GM12878 (cell line): ENCODE data around the gene PHF2. TPM values are rescaled to one million over a fixed set of nuclear protein-coding genes. Genes with fewer than 3 reads are reported as not detected.

Experiments used
- ATAC-seq: fragments of 200-7000 bp; cut with Tn5 transposase; 3 replicates; pipeline ENCODE4 v1.9.1; 2020; ENCODE audit warnings: mild to moderate bottlenecking, moderate library complexity
- BruUV-seq: library from RNA; stranded (reverse); fragments of 400-500 nt; replicated peaks from 2 replicates; lab custom pipeline; 2021; lab: Mats Ljungman, UMichigan
- CTCF ChIA-PET: fragments of 300-600 bp; sonication (Branson Sonifier 250); formaldehyde crosslinking; extraction: SDS; loops from one replicate; lab custom pipeline; 2021; ENCODE audit warnings: inconsistent platforms; lab: Yijun Ruan, JAX
- POLR2A ChIA-PET: fragments of 350-600 bp; formaldehyde crosslinking; extraction: SDS; loops from one replicate; lab custom pipeline; 2021; ENCODE audit warnings: inconsistent platforms; lab: Charles Lee
- RAD21 ChIA-PET: fragments of 300-600 bp; sonication (Branson Sonifier 250); formaldehyde crosslinking; loops from one replicate; lab custom pipeline; 2023; ENCODE audit warnings: antibody characterized with exemption; ENCODE audit not compliant: unreplicated experiment; lab: Charles Lee
- SMC1A ChIA-PET: fragments of 300-600 bp; sonication (Branson Sonifier 250); formaldehyde crosslinking; loops from one replicate; lab custom pipeline; 2023; ENCODE audit not compliant: unreplicated experiment, uncharacterized antibody; lab: Charles Lee
- DNase-seq: peaks from one replicate; pipeline ENCODE4 v3.0.0-alpha.2; 2011; ENCODE audit warnings: low read depth, low spot score
- FAIRE-seq: peaks from 3 replicates; lab custom pipeline; 2011; peaks lifted over from hg19 to GRCh38; lab: Jason Lieb, UNC
- H2AFZ ChIP-seq: 2 replicates; pipeline ENCODE4 v1.6.0; 2011; ENCODE audit warnings: low read depth, low read length, control low read depth; ENCODE audit not compliant: control insufficient read depth
- H3K27ac ChIP-seq: 2 replicates; pipeline ENCODE4 v1.5.1; 2011; ENCODE audit warnings: control low read depth; ENCODE audit not compliant: control insufficient read depth, insufficient read depth
- H3K27me3 ChIP-seq, 2 experiments: replicated peaks in 1 of 2; 2 replicates each; pipeline versions ENCODE4 v1.6.0 to v1.6.1; 2011; ENCODE audit warnings: low read length in 1 of 2; ENCODE audit not compliant: control insufficient read depth in 2 of 2, insufficient read depth in 2 of 2
- H3K36me3 ChIP-seq, 2 experiments: 2 replicates each; pipeline ENCODE4 v1.5.1; 2011; ENCODE audit warnings: low read length in 1 of 2; ENCODE audit not compliant: control insufficient read depth in 2 of 2, insufficient read depth in 2 of 2
- H3K4me1 ChIP-seq: 2 replicates; pipeline ENCODE4 v1.6.1; 2011; ENCODE audit warnings: mild to moderate bottlenecking, low read length, moderate library complexity, mixed read lengths; ENCODE audit not compliant: control insufficient read depth, insufficient read depth
- H3K4me2 ChIP-seq: 2 replicates; pipeline ENCODE4 v1.6.0; 2011; ENCODE audit warnings: control low read depth; ENCODE audit not compliant: control insufficient read depth, insufficient read depth
- H3K4me3 ChIP-seq: fragments of 200-600 bp; sonication (generic); 2 replicates; pipeline ENCODE4 v1.5.1; 2016
- H3K79me2 ChIP-seq: 2 replicates; pipeline ENCODE4 v1.6.0; 2011; ENCODE audit warnings: low read length; ENCODE audit not compliant: control insufficient read depth, insufficient read depth
- H3K9ac ChIP-seq: 2 replicates; pipeline ENCODE4 v1.8.0; 2011; ENCODE audit warnings: low read length, control low read depth, mixed read lengths; ENCODE audit not compliant: control insufficient read depth, insufficient read depth
- H3K9me3 ChIP-seq: replicated peaks from 3 replicates; pipeline ENCODE4 v1.5.1; 2011; ENCODE audit warnings: mild to moderate bottlenecking, low read length; ENCODE audit not compliant: control insufficient read depth, insufficient read depth
- H4K20me1 ChIP-seq: 2 replicates; pipeline ENCODE4 v1.6.0; 2011; ENCODE audit not compliant: control insufficient read depth, insufficient read depth
- BACH1 ChIP-seq: fragments of 450-650 bp; IDR thresholded peaks from 2 replicates; pipeline ENCODE4 v1.6.1; 2017; ENCODE audit warnings: mild to moderate bottlenecking, borderline replicate concordance
- CEBPB ChIP-seq, 2 experiments: fragments of 150-350 bp in 1 of 2; IDR thresholded peaks; 2 replicates each; pipeline ENCODE4 v1.6.1; 2012 to 2014; ENCODE audit warnings: low read depth in 2 of 2, low read length in 2 of 2, borderline replicate concordance in 1 of 2, inconsistent platforms in 1 of 2
- FOXM1 ChIP-seq: IDR thresholded peaks from 2 replicates; pipeline ENCODE4 v1.6.1; 2012; ENCODE audit warnings: low read depth, mild to moderate bottlenecking, inconsistent platforms, low read length, moderate library complexity
- GATAD2B ChIP-seq: fragments of 450-650 bp; conservative IDR thresholded peaks from 2 replicates; pipeline ENCODE4 v1.6.1; 2017; ENCODE audit warnings: low read depth, mild to moderate bottlenecking, moderate library complexity
- HDAC6 ChIP-seq: fragments of 200-600 bp; sonication (generic); IDR thresholded peaks from one replicate; pipeline ENCODE4 v1.8.0; 2017; ENCODE audit warnings: antibody characterized with exemption; ENCODE audit not compliant: unreplicated experiment
- IRF3 ChIP-seq: fragments of 450-650 bp; IDR thresholded peaks from 2 replicates; pipeline ENCODE4 v1.6.1; 2014; ENCODE audit warnings: mild to moderate bottlenecking
- MLLT1 ChIP-seq: fragments of 450-650 bp; IDR thresholded peaks from 2 replicates; pipeline ENCODE4 v1.6.1; 2016; ENCODE audit warnings: mild to moderate bottlenecking
- NFIC ChIP-seq: IDR thresholded peaks from 2 replicates; pipeline ENCODE4 v1.6.1; 2012; ENCODE audit warnings: low read depth, mild to moderate bottlenecking, inconsistent platforms, low read length, moderate library complexity
- NR2F1 ChIP-seq: fragments of 450-650 bp; conservative IDR thresholded peaks from 2 replicates; pipeline ENCODE4 v1.6.1; 2017; ENCODE audit warnings: mild to moderate bottlenecking
- POLR2AphosphoS2 ChIP-seq: IDR thresholded peaks from 2 replicates; pipeline ENCODE4 v1.6.1; 2011; ENCODE audit warnings: low read depth, mild to moderate bottlenecking, low read length, improper control_type of control experiment, moderate library complexity
- POLR2AphosphoS5 ChIP-seq: IDR thresholded peaks from 2 replicates; pipeline ENCODE4 v1.6.1; 2011; ENCODE audit warnings: mild to moderate bottlenecking, low read length, inconsistent platforms
- RAD51 ChIP-seq: fragments of 450-650 bp; IDR thresholded peaks from 2 replicates; pipeline ENCODE4 v1.6.1; 2016; ENCODE audit warnings: moderate library complexity, mild to moderate bottlenecking, inconsistent platforms
- TAF1 ChIP-seq: IDR thresholded peaks from 2 replicates; pipeline ENCODE4 v1.6.1; 2011; ENCODE audit warnings: mild to moderate bottlenecking, low read depth, low read length, borderline replicate concordance
- YY1 ChIP-seq: IDR thresholded peaks from 2 replicates; pipeline ENCODE4 v1.6.1; 2011; ENCODE audit warnings: low read depth, mild to moderate bottlenecking, low read length
- WGBS: methylation state at CpG from one replicate; pipeline ENCODE4 v1.1.6; 2016; ENCODE audit warnings: low lambda C conversion rate; ENCODE audit not compliant: insufficient replicate concordance, insufficient coverage; ENCODE audit errors: missing lambda C conversion rate; 5-methylcytosine and 5-hydroxymethylcytosine counted together
- in situ Hi-C: fragments of 300-500 bp; cut with MboI; formaldehyde crosslinking; loops from 9 replicates; pipeline ENCODE4 v1.14.3; 2018; ENCODE audit warnings: mixed read lengths
- intact Hi-C: fragments of 100-400 bp; cut with micrococcal nuclease; formaldehyde crosslinking; loops from one replicate; pipeline ENCODE4 v1.14.2; 2022; ENCODE audit not compliant: unreplicated experiment
- polyA plus RNA-seq, 11 experiments: library from polyadenylated mRNA; depleted of rRNA in 4 of 11; unstranded in 6 of 11; stranded (reverse) in 5 of 11; fragments of >200 nt; fragmentation: Nextera tagmentation in 4 of 11; fragmentation: Illumina TruSeq in 1 of 11; extraction: Ambion mirVana in 4 of 11; extraction: Trizol in 1 of 11; gene quantifications; 1 replicate in 1 of 11; 2 replicates in 10 of 11; pipeline versions ENCODE4 v1.2.1 to v1.2.3, GENCODE V29; 2011 to 2016; ENCODE audit warnings: inconsistent platforms in 2 of 11, missing spikeins in 2 of 11, low read depth in 1 of 11
- total RNA-seq, 4 experiments: library from RNA; depleted of rRNA in 3 of 4; stranded (reverse); fragments of >200 nt in 3 of 4; fragmentation: Illumina TruSeq in 1 of 4; extraction: Trizol in 1 of 4; gene quantifications; 2 replicates each; pipeline versions ENCODE4 v1.2.1 to v1.2.3, GENCODE V29; 2013 to 2021

PHF2 gene
- total and polyA plus RNA-seq, 10 of the 15 experiments (the other 5 are each of a cell fraction or from before 2014, with no cell fraction given) = 0.34 to 13.3 (median 5.5) TPM

DNA sequence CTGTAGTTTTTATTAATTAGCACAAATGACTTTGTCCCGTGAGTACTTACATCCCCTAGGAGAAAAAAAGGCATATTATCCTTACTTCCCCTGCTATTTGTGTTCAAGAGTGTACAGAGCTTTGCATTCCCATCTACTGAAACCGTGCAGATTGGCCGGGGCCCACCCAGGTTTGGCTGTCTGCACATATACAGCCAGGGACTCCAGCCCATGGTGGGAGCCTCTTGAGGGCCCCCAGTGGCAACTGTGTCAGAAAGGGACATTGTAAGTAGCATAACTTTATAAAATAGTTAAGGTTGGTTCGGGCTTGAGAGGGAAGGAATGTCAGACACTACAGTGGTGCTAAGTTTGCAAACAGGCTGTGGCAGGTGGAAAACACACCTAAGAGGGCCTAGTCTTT lies 24.7 kb downstream of the PHF2 start (continued):
- TF ChIP-seq IRF3 = no peak

DNA sequence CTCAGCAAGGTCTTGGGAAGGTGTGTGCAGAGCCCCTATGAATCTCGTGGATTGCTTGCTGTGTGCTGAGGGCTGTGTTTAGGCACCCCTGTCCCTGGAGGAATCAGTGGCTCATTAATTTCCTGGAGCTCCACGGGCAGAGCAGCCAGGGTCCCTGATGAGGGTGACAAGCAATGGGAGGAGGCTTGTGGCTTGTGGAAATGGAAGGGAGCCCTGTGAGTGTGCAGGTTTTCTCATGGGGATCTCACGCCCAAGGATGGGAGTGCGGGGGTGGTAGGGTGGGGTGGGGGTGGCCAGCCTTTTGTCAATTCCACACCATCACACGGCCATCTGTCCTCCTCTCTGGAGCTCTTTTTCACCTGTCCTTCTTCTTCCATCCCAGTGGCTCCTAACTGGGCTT lies 25.3 kb downstream of the PHF2 start:
- Histone ChIP-seq H3K9me3 (no peaks in the 10 kb centered on the region; the same call in 1 of the 3 replicates), H3K4me2 (no peak overlapping the region), H3K79me2 (no peaks in the 10 kb centered on the region), H4K20me1 (no peaks in the 10 kb centered on the region), H3K9ac (no peak overlapping the region), H3K4me1 (peaks cover 3% of the 10 kb centered on the region; the same call in 1 of the 2 replicates), H3K27me3 (no peaks in the 10 kb centered on the region), H3K4me3 (no peak overlapping the region), H3K36me3 (no peaks in the 10 kb centered on the region; a peak in 1 of 4 replicates), H3K27ac (no peak overlapping the region), H2AFZ (no peak overlapping the region)
- no peak for DNase-seq
- ChIA-PET CTCF (interaction anchor here (0.6 kb wide), 1 partner anchor 970 kb away, joined by 3 read pairs; no protein-coding TSS in a partner anchor), SMC1A (interaction anchor here (1.6 kb wide), 1 partner anchor 21 kb away, joined by 4 read pairs; no protein-coding TSS in a partner anchor), POLR2A (no interaction called here), RAD21 (no interaction called here)
- ATAC-seq = no peak
- BruUV-seq = no TSS peak
- intact Hi-C loops (no loop called here), in situ Hi-C loops (no loop called here)
- 53% methylated on average over 5 of the region's 5 CpGs for WGBS
- FAIRE-seq = no peak
- TF ChIP-seq NR2F1 (no peak), NFIC (no peak), YY1 (no peak)
- TF ChIP-seq, all 136 proteins: peak for 0

GRCh38 chr9:93603011-93603410 lies 26.6 kb downstream of the PHF2 start:
- H4K20me1 ChIP-seq = no peaks in the 10 kb centered on the region
- RAD21 ChIA-PET = no interaction called here
- no peak overlapping the region for H3K27ac ChIP-seq
- no peaks in the 10 kb centered on the region; the same call in 1 of the 3 replicates for H3K9me3 ChIP-seq
- no peak overlapping the region for H3K4me3 ChIP-seq
- SMC1A ChIA-PET = no interaction called here
- CTCF ChIA-PET = no interaction called here
- H3K79me2 ChIP-seq = no peaks in the 10 kb centered on the region
- H3K4me2 ChIP-seq = no peak overlapping the region
- BruUV-seq = no TSS peak
- DNase-seq = no peak
- H2AFZ ChIP-seq = no peak overlapping the region
- in situ Hi-C loops (no loop called here), intact Hi-C loops (no loop called here)
- no peak for FAIRE-seq
- no peak for TF ChIP-seq BACH1
- TF ChIP-seq TAF1 = no peak
- no peak for TF ChIP-seq MLLT1
- TF ChIP-seq GATAD2B = no peak
- TF ChIP-seq POLR2AphosphoS2 = no peak
- no peak for TF ChIP-seq RAD51
- no peak for TF ChIP-seq HDAC6
- no peak for TF ChIP-seq NR2F1
- no peak for TF ChIP-seq FOXM1
- no peak for TF ChIP-seq POLR2AphosphoS5
- TF ChIP-seq CEBPB (IDR thresholded peaks at IDR 0.05; ENCODE audit: borderline replicate concordance in 1 of 2, low read depth in 2 of 2, low read length in 2 of 2) = no peak
- peaks cover 3% of the 10 kb centered on the region; the same call in 1 of the 2 replicates for H3K4me1 ChIP-seq
- no peaks in the 10 kb centered on the region; a peak in 1 of 4 replicates for H3K36me3 ChIP-seq
- 89% methylated on average over 15 of the region's 15 CpGs for WGBS
- no peak overlapping the region for H3K9ac ChIP-seq
- POLR2A ChIA-PET = no interaction called here
- no peaks in the 10 kb centered on the region for H3K27me3 ChIP-seq
- ATAC-seq = no peak
